SW 1271 (cell line): ENCODE measurements around the gene BRIP1.
"Not testable (repeated sequence)": the region's sequence is repeated elsewhere in the genome, so short reads cannot be mapped to it uniquely, and the experiment has no call there.

Experiments
- DNase-seq, 2 experiments: peaks; one replicate each; lab custom pipeline; 2025; lab: John Stamatoyannopoulos, UW

BRIP1 gene

DNA sequence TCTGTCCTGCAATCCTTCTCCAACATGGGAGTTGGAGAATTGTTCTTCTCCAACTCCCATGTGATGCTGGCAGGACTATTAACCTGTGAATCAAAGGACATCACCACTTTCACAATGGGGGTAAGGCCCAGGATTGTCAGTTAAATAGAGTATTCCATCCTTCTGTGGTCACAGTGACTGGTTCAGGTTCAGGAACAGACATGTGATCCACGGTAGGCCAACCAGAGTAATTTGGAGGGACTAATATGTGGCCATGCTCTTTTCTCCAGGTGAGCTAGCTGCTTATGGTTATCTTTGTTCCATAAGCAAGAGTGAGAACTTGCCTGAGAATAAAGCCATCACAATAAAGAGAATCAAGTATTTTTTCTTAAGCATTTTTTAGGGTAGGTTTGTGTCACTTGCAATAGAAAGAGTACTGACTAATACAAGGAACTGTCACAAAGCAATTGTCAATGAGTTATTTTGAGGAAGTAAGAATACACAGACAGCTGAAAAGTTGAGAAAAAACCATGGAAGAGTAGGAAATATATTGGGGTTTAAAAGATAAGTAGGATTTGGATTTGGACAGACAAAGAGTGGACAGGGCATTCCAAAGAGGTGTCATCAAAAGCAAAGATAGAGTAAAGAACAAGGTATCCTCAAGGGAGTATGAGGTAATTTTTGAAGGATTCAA is 63.4 kb downstream of the BRIP1 start:
- no peak for DNase-seq

DNA sequence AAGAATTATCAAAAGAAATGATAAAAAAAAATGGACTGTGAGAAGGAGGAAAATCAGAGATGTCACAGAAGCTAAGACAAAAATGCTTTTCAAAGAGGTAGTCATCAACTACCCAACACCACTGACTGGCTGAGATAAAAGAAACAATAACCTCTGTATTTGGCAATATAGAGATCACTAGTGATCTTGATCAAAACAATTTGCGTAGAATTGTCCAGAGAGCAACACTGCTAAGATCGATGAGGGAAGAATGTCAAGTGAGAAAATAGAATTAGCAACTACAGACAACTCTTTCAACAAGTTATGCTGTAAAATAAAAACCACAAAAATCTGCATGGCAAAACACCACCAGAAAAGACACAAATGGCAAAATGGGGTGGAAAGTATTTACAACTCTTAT is 66.0 kb downstream of the BRIP1 start:
- no peak for DNase-seq

DNA sequence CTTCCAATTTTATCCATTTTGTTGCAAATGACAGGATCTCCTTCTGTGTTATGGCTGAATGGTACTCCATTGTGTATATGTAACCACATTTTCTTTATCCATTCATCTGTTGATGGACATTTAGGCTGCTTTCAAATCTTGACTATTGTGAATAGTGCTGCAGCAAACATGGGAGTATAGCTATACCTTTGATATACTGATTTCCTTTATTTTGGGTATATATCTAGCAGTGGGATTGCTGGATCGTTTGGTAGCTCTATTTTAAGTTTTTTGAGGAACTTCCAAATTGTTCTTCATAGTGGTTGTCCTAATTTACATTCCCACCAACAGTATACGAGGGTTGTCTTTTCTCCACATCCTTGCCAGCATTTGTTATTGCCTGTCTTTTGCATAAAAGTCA is 67.8 kb downstream of the BRIP1 start:
- DNase-seq: no peak

DNA sequence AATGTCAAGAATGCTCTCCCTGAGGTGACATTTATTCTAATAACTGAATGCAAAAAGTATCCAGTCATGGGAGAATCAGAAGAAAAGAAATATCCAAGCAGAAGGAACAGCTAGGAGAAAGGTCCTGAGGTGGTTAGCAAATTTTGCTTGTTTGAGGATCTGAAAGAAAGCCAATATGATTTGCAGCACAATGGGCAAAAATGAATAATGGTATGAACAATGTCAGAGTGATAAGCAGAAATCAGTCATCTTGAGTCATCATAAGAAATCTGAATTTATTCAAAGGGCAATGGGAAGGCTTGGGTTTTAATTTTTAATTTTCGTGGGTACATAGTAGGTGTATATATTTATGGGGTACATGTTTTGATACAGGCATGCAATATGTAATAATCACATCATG is 68.5 kb downstream of the BRIP1 start:
- no peak for DNase-seq

DNA sequence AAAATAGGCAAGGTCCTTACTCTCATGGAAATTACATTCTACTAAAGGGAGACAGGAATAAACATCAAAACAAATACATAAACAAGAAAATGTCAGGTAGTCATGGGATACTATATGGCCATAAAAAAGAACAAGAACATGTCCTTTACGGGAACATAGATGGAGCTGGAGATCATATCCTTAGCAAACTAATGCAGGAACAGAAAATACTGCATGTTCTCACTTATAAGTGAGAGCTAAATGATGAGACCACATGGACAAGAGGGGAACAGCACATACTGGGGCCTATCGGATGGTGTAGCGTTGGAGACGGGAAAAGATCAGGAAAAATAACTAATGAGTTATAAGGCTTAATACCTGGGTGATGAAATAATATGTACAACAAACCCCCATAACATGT is 69.1 kb downstream of the BRIP1 start:
- DNase-seq: no peak

DNA sequence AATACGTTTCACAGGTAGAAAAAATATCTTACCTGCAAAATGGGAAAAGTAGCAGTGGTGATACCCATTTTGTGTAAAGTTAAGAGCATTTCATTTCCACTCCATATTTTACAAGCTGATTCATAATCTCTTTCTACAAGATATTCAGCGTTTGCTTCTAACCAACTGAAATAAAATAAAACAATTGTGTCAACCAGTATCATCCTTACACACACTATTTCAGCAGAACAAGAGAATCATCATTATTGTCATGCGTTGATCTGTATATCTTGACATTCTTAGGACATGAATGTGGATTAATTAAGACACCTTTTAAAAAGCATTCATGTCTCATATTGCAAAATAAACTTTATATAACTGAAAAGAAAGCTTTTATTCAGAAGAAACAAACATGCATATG is 69.8 kb downstream of the BRIP1 start:
- DNase-seq: no peak

DNA sequence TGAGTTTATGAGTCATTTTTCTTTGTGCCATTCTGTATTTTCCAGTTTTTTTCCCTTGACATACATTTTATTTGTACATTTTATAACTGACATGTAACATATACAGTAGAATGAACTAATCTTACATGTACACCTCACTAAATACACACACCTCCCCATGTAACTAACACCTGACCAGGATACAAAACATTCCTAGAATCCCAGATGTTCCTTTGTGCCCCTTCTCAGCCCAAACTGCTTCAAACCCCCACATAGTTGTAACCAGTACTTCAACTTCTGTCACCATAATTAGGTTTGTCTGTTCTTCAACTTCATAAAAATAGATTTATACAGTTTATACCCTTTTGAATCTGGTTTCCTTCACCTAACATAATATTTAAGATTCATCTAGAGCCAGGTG is 73.5 kb downstream of the BRIP1 start:
- DNase-seq: no peak

DNA sequence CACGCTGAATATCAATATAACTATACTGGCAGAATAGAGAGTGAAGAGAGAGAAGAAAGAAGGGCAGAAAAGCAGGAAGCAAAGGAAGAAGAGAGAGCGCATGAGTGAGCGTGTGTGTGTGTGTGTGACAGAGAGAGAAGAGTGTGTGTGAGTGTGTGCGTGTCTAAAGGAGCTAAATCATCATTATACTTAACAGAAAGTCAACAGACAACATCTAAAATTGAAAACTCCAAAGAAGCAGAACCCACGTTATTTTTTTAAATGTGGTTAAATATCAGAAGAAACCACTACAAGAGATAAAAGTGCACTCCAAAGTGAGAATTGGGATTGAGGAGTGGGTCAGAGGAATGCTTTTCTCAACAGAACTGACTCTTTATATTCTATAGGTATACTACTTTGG is 77.2 kb downstream of the BRIP1 start:
- no peak for DNase-seq

DNA sequence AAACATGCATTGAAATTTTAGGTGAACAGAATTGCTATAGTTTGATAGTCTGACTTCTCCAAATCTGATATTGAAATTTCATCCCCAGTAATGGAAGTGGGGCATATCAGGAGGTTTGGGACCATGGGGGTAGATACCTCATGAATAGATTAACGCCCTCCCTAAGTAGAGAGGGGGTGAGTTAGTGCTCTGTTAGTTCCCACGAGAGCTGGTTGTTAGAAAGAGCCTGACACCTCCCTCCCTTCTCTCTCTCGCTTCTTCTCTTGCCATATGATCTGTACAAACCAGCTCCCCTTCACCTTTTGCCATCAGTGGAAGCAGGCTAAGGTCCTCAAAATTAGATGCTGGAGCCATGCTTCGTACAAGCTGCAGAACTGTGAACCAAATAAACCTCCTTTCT is 78.8 kb downstream of the BRIP1 start:
- no peak for DNase-seq

DNA sequence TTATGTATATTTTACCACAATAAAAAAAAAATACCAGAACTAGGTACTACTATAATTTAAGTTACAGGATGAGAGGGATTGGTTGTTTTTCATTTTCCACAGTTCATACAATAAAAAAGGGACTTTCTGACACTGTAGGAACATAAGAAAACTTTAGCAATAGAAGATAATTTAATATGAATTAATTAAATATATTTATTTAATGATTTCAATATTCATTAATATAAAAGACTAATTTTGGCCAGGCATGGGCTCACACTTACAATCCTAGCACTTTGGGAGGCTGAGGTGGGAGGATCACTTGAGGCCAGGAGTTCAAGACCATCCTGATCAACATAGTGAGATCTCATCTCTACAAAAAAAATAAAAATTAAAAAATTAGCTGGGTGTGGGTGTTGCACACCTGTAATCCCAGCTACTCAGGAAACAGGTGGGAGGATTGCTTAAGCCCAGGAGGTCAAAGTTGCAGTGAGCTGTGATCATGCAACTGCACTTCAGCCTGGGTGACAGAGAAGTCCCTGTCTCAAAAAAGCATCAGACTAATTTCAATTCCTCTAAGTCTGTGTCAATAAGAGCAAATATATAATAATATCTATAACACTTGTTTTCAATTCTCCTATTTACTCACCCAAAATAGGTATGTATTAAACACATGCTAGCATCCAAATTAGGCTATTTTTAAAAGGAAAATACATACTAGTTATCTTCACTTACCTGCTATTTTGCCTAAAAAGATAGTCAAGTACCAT is 79.6 kb downstream of the BRIP1 start:
- DNase-seq: no peak

DNA sequence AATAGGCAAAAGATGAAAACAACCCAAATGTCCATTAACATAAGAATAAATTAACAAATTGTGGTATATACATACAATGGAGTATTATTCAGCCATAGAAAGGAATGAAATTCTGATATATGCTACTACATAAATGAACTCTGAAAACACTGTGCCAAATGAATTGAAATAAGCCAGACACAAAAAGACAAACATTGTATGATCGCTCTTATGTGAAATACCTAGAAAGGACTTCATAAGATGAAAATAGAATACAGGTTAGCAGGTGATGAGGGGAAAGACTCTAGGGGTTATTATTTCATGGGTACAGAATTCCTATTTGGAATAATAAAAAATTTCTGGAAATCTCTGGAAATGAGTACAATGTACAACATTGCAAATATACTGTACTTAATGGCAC is 80.2 kb downstream of the BRIP1 start:
- DNase-seq: no peak

DNA sequence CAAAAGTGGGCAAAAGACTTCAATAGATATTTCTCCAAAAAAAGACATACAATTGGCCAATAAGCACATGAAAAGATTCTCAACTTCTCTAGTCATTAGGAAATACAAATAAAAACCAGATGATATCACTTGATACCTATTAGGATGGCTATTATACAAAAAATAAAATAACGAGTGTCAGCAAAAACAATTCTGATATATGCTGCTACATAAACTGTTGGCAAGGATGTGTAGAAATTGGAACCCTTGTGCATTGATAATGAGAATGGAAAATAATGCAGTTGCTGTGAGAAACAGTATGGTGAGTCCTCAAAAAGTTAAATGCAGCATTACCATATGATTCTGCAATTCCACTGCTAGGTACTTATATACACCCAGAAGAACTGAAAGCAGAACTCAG is 80.6 kb downstream of the BRIP1 start:
- DNase-seq: no peak

DNA sequence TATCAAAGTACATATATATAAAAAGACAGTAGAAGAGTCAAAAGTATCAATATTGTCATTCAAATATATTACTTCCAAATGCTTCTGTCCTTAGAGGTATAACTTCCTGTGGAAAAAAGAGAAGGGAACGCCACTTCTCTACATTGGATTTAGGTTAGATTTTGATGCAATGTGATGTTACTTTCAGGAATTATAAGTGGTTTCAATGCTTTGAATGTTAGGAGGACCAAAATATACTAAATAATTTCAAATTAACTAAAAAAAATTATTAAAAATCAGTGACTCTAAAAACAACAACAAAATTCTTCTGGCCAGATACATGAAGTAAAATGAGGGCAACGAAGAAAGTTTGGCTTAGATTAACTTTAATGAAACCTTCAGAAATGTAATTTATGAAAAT is 88.0 kb downstream of the BRIP1 start:
- no peak for DNase-seq

DNA sequence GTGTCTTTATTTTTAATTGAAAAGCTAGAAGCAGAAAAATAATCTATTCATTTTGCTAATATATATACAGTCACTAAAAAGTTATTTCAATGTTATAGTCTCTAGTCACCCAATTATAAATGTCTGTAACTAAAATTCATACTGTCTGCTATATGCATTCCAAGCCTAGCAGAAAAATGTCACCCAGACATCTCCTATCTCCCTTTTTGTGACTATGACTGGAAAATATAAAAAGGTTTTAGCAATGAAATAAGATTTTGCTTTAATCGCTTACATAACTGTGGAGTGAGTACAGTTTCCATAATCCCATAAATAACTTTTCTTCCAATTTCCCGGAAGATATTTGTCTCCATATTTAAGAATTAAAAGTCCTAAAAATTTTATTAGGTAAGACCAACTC is 88.6 kb downstream of the BRIP1 start:
- no peak for DNase-seq

DNA sequence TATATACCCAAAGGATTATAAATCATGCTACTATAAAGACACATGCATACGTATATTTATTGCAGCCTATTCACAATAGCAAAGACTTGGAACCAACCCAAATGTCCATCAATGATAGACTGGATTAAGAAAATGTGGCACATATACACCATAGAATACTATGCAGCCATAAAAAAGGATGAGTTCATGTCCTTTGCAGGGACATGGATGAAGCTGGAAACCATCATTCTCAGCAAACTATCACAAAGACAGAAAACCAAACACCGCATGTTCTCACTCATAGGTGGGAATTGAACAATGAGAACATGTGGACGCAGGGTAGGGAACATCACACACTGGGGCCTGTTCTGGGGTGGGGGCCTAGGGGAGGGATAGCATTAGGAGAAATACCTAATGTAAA is 89.2 kb downstream of the BRIP1 start:
- not testable (repeated sequence) for DNase-seq

DNA sequence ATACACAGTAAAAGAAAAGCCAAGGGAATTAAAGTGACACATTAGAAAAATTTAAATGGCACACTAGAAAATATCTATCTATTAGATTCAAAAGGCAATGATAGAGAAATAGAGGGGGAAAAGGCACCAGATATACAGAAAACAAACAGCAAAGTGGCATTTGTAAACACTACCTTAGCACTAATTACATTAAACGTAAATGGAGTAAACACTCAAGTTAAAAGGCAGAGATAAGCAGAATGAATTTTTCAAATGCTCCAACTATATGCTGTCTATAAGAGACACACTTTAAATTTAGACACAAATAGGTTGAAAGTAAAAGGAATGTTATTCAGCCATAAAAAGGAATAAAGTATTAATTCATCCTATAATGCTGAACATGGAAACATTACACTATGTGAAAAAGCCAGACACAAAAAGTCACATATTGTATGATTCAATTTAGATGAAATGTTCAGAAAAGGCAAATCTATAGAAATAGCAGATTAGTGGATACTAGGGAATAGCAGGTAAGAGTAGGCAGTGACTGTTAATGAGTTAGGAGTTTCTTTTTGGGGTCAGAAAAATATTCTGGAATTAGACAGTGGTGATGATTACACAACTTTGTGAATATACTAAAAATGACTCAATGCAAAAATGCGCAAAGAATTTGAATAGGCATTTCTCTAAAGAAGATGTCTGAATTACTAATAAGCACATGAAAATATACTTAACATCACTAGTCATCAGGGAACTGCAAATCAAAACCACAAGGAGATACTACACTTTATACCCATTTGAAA is 92.4 kb downstream of the BRIP1 start:
- no peak for DNase-seq

DNA sequence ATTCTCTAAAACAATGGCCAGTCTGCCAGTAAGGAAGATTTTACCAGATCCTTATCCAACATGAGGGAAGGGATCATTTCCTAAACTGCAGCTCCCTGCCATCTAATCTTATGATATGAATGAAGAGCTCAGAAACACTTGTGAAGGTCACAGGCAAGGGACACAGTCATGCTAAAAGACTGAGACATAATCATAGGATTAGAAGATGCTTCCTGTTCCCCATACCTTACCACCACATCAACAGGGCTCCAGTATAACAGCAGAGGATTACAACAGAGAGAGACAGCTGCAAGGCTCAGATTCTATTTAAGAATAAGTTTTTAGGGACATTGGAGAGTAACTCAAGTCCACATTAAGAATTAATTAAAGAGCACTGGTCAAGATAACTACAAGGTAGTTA is 93.3 kb downstream of the BRIP1 start:
- DNase-seq: no peak

DNA sequence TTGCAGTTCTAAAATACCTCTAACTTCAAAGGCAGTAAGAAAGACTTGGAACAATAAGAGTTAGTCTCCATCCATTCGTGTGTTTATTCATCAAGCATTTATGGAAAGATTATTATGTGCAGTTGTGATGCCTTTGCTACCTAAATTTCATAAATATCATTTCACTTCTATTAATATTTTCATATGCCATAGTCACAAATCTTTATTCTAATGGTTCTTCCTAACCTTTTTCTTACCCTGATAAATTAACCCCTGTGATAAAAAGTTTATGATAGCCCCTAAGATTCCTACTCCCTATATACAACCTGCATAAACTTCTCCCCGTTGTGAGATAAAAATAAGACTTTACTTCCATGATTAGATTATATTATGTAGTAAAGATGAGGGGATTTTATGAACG is 94.9 kb downstream of the BRIP1 start:
- DNase-seq: no peak

DNA sequence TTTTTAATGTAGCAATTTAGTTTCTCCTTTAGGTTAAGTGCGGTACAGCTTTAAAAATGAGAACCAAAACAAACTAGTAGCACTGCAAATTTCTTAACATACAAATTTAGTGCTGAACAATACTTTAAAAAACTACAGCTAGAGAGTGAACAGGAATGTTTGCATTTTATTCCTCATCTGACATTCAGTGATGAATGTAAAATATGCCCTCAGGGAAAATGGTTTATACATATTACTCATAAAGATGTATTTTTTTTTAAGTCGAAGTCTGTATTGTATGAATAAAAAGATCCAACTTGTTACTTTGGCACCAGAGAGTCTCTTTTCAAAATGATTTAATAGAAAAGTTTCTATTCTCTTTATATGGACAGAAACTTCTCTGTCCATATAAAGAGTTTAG is 96.8 kb downstream of the BRIP1 start:
- no peak for DNase-seq

DNA sequence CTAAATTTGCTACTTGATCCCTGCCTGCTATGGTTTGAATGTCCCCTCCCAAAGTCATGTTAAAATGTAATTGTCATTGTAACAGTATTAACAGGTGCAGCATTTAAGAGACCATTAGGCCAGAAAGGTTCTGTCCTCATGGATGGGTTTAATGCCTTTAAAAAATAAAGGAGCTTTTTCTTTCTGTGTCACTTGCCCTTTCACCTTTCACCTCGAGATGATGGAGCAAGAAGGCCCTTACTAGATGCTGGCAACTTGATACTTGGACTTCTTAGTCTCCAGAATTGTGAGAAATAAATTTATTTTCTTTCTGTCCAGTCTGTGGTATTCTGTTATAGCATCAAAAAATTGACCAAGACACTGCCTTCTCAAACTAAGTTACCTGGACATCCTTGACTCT is 98.5 kb downstream of the BRIP1 start:
- DNase-seq: no peak

DNA sequence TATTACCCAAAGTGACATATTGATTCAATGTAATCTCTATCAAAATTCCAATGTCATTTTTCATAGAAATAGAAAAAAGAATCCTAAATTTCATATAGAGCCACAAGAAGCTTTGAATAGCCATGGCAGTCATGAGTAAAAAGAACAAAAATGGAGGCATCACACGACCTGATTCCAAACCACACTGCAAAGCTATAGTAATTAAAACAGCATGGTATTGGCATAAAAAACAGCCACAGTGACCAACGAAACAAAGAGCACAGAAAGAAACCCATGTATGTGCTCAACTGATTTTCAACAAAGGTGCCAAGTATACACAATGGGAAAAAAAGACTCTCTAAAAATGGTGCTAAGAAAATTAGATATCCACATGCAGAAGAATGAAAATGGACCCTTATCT is 101.5 kb downstream of the BRIP1 start:
- DNase-seq: no peak

DNA sequence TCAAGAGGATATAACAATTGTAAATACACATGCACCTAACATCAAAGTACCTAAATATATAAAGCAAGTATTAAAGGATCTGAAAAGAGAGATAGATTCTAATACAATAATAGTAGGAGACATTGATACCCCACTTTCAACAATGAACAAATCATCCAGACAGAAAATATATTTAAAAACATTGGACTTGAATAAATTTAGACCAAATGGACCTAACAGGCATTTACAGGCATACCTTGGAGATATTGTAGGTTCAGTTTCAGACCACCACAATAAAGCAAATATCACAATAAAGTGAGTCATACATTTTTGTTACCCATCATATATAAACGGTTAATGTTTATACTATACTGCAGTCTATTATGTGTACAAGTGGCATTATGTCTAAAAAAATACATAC is 104.0 kb downstream of the BRIP1 start:
- no peak for DNase-seq

DNA sequence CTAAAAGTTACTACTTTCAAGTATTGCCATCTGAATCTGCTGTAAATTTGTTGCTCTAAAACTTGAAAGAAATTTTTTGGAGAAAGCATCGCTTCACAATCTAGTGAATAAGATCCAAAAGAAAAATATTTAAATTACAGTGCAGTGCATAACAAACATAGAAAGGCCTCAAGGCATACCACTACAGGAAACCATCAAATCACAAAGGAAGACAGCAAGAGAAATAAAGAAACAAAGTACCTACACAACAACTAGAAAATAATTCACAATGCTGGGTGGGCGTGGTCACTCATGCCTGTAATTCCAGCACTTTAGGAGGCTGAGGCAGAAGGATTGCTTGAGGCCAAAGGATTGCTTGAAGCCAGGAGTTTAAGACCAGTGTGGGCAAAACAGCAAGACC is 104.9 kb downstream of the BRIP1 start:
- no peak for DNase-seq
